Kidney epithelial cell (primary cell): Measurements from ENCODE around the gene ZDHHC11B. TPM values are rescaled to one million over a fixed set of nuclear protein-coding genes. Genes with fewer than 3 reads are reported as not detected.

ENCODE experiments used
- DNase-seq: peaks from one replicate; pipeline ENCODE4 v3.0.0-alpha.2; 2010; ENCODE audit warnings: low read depth
- H3K27me3 ChIP-seq: 2 replicates; pipeline ENCODE4 v1.6.0; 2011; ENCODE audit warnings: low read length; ENCODE audit not compliant: control insufficient read depth, insufficient read depth
- H3K36me3 ChIP-seq: 2 replicates; pipeline ENCODE4 v1.5.1; 2011; ENCODE audit warnings: low read length; ENCODE audit not compliant: control insufficient read depth, insufficient read depth
- H3K4me3 ChIP-seq: 2 replicates; pipeline ENCODE4 v1.5.1; 2011; ENCODE audit warnings: low read depth, mild to moderate bottlenecking, control low read depth, low read length
- total RNA-seq: library from RNA; depleted of rRNA; stranded (reverse); fragments of >200 nt; gene quantifications from 2 replicates; pipeline ENCODE4 v1.2.3, GENCODE V29; 2015
- TF ChIP-seq, protein P1 (sequence below): IDR thresholded peaks from 2 replicates; pipeline ENCODE4 v1.5.1; 2011; ENCODE audit warnings: mild to moderate bottlenecking, moderate library complexity, low read length, control low read depth, inconsistent platforms; ENCODE audit not compliant: insufficient read depth, poor library complexity, severe bottlenecking

ZDHHC11B gene
- total RNA-seq, 1 donor from 2014 or later = 0.25 TPM

DNA sequence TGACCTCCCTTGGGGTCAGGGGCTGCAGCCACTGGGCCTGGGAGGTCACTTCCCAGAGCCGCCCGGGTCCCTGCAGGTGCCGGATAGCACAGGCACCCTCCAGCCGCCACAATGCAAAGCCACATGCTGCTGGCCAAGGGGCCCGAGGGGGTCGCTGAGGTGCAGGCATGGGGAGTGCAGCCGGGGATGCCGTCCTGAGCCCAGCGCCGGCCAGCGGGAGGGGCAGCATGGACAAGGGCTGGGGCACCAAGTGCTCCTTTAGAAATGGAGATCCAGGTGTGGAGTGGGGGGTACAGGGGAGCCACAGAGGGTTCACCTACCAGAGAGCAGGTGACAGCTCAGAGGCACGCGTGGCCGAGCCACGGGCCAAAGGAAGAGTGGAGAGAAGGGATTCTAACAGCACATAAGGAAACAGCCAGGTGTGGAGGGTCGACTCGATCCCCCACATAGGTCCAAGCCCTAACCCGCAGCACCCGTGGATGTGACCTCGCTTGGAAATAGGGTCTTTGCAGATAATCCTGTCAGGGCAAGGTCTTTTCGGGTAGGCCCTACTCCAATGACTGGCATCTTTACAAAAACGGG is 24.7 kb downstream of the ZDHHC11B start:
- DNase-seq = no peak
- no peaks in the 10 kb centered on the region for H3K36me3 ChIP-seq
- H3K4me3 ChIP-seq = no peak overlapping the region
- TF ChIP-seq, protein P1, sequence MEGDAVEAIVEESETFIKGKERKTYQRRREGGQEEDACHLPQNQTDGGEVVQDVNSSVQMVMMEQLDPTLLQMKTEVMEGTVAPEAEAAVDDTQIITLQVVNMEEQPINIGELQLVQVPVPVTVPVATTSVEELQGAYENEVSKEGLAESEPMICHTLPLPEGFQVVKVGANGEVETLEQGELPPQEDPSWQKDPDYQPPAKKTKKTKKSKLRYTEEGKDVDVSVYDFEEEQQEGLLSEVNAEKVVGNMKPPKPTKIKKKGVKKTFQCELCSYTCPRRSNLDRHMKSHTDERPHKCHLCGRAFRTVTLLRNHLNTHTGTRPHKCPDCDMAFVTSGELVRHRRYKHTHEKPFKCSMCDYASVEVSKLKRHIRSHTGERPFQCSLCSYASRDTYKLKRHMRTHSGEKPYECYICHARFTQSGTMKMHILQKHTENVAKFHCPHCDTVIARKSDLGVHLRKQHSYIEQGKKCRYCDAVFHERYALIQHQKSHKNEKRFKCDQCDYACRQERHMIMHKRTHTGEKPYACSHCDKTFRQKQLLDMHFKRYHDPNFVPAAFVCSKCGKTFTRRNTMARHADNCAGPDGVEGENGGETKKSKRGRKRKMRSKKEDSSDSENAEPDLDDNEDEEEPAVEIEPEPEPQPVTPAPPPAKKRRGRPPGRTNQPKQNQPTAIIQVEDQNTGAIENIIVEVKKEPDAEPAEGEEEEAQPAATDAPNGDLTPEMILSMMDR = no peak
- H3K27me3 ChIP-seq = peaks cover 21% of the 10 kb centered on the region

DNA sequence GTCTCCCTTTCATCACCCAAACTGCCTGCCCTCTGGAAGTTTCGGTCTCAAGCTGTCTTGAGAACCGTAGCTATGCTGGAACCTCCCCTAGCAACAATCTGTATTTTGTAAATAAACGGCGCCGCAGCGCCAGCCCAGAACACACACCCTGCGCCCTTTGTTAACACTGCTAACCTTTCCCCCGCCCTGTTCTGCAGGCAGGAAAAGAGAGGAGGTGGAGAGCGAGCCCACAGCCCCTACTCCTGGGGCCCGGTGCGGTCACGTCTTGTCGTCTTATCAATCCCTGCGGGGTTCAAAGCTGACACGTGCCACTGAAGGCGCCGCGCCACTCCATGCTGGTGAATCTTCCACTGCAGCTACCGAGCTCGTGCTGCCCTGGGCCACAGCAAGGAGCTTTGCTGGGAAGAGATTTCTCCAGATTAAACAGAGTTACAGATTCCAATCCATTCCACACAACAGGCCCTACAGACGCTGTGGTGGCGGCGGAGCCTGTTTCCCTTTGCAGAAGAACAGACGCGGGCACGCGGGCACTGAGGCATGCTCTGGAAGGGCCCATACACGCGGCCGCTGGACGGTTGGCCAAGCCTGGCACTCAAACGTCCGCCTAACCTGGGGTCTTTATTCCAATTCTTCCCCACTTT is 25.3 kb downstream of the ZDHHC11B start:
- DNase-seq = no peak
- TF ChIP-seq, protein P1 = no peak

DNA sequence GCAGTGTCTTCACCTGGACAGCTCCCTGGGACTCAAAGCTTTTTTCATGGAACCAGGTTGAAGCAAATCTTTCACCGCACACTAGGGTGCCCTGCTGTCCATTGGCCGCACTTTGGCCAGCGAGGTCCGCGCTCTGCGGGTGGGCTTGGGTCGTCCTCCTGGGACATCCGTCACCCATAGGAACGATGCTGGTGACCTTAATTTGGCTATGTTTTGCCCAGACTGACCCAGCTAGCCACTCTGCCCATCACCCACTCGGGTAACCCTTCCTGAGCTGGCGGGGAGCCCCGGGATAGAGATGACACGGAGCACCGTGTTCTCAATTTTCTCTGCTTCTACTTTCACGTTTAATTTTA is 25.9 kb downstream of the ZDHHC11B start:
- no peak for DNase-seq
- TF ChIP-seq, protein P1 = no peak
- no peaks in the 10 kb centered on the region for H3K36me3 ChIP-seq
- no peak overlapping the region for H3K4me3 ChIP-seq
- peaks cover 21% of the 10 kb centered on the region for H3K27me3 ChIP-seq

More for the DNA sequence above, 25.3 kb downstream of the ZDHHC11B start:
- Histone ChIP-seq H3K4me3 (no peak overlapping the region), H3K27me3 (peaks cover 21% of the 10 kb centered on the region), H3K36me3 (no peaks in the 10 kb centered on the region)

DNA sequence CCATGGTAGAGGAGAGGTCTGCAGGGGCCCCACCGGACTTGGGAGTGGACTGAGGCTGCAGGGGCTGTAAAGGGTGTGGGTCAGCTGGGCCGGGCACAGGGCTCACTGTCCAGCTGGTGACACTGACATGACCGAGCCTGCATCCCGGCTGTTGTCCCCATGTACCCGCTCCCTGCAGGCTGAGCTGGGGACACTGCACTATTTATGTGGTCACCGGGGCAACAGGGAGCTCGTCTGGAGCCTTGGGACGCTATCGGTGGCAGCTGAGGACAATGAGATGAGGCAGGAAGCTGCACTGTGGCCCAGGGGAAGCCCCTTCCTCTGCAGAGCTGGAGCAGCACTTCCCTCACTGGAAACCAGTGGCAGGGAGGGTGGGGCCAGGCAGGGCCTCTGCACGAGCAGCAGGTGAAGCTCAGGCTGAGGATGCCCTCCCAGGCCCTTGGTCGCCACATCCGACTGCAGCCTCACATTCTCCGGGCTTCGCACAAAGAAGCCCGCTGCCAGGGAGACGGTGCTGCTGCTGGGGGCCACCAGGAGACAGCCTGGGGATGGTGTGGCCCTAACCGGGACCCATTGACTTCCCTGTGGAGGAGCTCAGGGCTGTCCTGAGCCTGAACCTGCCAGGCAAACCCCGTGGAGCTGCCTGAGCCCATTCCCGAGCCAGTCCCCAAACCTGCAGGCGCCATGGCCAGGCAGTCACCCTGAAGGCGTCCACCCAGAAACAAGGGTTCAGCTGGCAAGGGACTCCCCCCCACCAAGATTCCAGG is 26.4 kb downstream of the ZDHHC11B start:
- Histone ChIP-seq H3K4me3 (no peak overlapping the region), H3K27me3 (peaks cover 21% of the 10 kb centered on the region), H3K36me3 (no peaks in the 10 kb centered on the region)
- no peak for DNase-seq
- TF ChIP-seq, protein P1 = no peak

DNA sequence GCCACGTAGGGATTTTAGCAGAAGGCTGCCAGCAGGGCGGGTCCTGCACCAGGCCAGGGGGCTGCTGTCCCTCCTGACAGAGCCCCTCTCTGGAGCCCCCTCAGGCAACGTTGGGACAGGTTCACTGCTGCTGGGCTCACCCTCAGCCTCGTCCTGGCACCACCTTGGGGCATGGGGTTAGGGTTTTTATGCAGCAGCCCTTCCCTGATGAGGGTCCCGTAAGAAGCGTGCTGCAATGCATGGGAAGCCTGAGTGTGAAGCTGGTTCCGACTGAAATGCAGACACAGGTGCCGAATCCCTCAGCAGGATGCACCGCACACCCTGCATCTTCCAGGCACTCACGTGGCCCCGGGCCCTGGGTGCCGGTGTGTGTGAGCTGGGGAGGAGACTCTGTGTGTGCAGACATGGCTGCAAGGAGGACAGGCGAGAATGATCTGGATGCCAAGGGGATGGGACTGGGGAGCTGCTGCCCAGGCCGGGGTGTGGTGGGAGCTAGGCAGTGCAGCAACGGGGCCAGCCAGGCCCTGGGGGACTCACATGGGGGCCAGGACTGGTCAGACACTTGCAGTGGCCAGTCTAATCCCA is 27.1 kb downstream of the ZDHHC11B start:
- TF ChIP-seq, protein P1 = no peak
- H3K27me3 ChIP-seq = peaks cover 21% of the 10 kb centered on the region
- H3K4me3 ChIP-seq = no peak overlapping the region
- no peak for DNase-seq
- no peaks in the 10 kb centered on the region for H3K36me3 ChIP-seq
